ENCODE results near the gene FOXE1.

Gene FOXE1
- total RNA-seq: 0.04 to 0.10 reads per million in 2 donors

DNA sequence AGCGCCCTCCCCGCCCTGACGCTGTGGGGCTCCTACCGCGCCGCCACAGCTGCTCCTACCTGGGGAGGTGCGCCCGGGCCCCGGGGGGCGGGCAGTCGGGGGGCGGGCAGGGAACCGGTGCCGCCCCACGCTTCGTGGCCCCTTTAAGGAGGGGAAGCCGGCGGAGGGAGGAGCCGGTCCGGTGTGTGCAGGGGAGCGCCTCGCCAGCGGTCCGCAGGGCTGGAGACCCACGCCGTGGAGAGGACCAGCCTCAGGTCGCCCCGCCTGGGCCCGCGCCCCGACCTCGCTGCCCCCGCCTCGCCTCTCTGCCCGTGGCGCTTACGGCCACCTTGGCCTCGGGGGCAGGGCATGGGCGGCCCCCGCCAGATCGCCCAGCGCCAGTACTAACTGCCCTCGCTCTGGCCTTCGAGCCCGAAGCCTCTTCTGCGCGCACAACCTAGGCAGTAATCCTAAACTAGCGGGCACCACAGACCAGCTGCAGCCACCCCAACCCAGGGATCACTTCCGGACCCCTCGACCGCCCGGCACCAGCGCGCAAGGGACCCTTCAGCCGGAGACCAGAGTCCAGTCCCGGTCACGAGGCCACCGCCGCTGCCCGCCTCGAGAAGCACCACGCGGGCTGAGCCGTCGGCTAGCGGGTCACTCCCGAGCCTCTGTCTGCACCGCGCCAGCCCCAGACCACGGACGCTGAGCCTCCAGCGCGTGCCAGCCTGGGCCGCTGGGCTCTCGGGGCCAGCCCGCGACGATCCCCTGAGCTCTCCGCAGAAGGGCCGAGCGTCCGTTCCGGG is at the start of gene FOXE1:
TSS of gene FOXE1 (plus strand) at position 171 of the 788 bp plus-strand sequence. CDS start 689 bp downstream, outside the sequence.
- DNase-seq: no peak

DNA sequence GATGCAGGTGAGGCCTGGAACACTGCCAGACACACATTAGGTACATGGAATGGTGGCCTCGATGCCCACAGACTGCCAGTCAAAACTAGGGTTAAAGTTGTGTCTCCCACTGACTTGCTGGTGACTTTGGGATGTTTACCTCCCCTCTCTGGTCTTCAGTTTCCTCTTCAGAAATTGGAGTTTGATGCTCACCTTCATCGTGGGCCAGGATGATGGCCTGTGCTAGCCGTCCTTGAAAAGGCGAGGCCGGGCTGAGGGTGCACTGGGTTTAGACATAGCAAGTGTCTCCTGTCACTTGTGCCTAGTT is 49.0 kb upstream of the FOXE1 start:
- DNase-seq: no peak

DNA sequence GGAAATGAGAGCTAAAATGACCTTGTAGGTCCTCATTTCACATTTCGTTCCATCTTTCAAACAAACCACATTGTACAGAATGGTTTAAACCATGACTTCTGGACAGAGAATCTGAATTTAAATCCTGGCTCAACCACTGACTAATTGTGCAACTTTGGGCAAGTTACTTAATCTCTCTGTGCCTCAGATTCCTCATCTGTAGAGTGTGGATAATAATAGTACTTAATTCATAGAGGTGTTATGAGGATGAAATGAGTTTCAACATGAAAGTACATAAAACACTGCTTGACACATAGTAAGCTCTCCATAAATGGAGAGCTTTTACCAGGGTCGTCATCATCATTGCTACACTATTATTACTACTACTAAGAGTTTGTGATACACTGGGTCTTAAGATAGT is 46.3 kb upstream of the FOXE1 start:
- no peak for DNase-seq

DNA sequence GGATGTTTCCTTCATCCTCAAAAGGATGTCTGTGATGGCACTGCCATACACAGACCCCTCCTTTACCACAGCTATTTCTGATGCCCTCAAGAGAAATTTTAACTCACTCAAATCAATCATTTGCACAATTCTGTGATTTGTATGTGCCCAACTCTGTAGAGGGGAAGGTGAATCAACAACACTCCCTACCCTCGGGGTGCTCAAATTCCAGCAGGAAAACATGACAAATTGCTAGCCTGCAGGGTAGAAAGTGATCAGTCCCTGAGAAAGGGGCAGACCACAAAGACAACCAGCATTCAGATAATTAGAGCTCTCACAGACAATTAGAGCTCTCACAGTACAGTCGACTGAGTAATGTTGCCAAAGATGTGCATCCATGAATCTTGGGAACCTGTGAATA is 45.3 kb upstream of the FOXE1 start:
- no peak for DNase-seq

DNA sequence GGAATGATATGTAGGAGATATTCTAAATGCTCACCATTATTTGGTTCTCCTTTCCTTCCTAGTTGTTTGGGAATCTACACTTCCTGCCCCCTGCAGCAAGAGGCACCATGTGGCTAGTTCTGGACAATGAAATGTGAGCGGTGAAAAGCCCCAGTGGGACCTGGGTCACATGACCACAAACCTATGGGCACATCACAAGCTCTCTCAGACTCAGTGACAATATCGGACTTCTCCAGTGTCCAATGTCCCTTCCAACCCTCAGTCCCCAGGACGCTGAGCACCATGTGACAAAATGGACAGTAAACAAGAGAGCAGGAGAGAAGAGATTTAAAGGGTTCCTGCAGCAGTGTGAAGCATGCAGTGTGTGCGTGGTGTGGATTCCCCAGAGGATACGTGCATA is 44.6 kb upstream of the FOXE1 start:
- DNase-seq: no peak

- DNase-seq: no peak
Observed at GRCh38 chr9:97808972-97809371, 44.1 kb upstream of the FOXE1 start.

DNA sequence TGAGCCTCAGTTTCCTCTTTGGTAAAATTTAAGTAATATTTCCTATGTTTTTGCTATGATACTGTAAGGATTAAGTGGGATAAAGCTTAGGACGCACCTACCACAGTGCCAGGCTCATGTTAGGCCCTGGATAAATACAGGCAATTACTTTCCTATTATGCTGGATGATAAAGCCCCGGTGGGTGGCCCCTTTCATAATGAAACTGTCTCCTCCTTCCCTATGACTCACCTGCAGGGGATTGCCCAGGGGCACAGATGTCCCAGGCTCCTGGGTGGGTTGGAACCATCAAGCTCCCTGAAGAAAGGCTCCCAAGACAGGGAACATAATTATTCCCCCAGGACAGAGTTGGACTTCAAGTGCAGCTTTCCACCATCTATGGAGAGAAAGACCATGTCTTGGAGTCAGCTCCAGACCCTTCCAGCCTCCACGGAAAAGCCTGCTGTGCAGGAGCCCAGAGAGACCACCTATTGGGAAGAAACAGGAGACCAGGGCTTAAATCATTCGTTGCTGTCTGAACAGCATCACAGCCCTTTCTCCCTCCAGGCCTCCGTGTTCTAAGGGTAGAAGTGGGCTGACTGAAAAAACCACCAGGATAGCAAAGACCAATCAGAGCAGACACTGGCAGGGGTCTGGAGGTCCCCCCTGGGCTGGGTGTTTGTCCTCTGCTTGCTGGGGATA is 43.2 kb upstream of the FOXE1 start:
- DNase-seq: no peak

- no peak for DNase-seq
Observed at GRCh38 chr9:97811533-97812246, 41.3 kb upstream of the FOXE1 start.

DNA sequence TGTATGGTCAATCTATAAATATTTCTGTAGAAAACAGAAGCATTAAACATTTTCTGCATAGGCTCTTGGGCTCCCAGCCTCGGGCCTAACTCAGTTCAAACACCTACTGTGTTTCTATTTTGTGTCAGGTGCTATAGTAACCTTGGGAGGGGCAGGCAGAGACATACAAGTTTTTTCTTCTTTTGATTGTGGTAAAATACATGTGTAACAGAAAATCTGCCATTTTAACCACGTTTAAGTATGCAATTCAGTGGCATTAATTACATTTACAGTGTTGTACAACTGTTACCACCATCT is 40.8 kb upstream of the FOXE1 start:
- DNase-seq: no peak

GRCh38 chr9:97813072-97813471 is 40.0 kb upstream of the FOXE1 start:
- no peak for DNase-seq

DNA sequence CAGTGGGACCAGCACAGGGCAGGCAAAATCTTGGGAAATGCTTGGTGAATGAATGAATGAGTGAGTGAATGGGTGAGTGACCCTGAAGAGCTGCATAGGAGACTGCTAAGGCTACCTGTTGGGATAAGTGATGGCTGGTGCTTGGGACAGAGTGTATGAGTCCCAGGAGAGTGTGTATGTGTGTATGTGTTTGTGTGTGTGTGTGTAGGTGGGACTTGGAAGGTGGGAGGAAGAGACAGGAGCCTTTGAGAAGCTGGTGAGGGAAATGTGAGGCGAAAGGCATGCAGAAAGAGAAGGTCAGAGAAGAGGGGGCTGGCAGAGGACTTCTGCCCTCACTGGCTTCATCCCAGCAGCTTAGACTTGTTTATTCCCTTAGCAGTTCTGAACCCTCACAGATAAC is 33.3 kb upstream of the FOXE1 start:
- no peak for DNase-seq

DNA sequence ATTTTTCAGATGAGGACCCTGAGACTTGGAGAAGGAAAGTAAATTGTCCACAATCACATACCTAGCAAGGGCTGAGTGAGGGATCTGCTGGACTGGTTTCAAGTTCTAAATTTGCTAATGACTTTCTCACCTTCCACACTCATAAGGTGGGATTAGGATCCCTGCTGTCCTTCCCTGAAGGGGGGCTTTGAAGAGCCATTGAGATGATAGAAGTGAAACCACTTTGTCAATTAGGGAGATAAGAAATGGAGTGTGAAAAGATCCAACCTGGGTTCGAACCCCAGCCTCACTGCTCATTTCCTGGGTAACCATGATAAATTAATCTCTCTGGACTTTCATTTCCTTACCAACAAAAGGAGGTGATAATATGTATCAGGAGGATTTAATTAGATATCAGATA is 32.7 kb upstream of the FOXE1 start:
- DNase-seq: no peak

DNA sequence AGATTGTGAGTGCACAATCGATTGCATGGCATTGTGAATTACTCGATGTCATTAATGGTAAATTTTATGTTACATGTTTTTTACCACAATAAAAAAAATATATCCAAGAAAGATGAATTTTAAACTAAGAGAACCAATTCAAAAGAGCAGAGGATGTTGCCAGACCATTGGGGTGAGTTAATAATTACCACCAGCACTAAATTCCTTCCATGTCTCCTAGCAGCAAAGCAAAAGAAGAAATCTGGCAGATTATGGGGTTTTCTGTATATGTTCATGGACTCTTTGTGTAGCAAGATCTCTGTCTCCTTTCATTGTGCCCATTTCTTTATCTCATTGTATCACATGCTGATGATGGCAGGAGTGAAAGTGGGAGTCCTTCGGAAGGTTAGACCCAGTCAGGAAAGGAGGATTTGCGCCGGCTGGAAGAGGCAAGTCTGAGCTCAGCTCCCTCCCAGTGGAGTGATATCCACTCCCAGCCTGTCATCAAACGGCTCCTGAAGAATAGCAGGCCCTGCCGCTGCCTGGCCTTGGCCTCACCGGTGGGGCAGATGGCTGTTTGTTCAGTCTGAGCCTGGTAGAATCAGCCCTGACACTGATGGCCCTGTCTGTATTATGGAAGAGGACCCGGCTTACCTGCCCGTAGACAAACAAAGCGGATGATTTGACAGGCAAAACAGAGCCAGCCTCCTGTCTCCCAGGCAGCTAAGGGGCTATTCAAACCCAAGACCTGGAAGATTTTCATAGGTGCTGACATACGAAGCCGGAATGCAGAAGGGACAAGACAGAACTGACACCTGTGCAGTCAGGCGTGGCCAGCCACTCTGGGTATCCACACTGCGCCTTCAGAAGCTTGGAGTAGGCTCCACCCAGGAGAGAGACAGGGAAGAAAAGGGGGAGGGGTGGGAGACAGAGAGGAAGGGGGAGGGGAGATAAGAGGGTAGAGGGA is 21.9 kb upstream of the FOXE1 start:
- no peak for DNase-seq

DNA sequence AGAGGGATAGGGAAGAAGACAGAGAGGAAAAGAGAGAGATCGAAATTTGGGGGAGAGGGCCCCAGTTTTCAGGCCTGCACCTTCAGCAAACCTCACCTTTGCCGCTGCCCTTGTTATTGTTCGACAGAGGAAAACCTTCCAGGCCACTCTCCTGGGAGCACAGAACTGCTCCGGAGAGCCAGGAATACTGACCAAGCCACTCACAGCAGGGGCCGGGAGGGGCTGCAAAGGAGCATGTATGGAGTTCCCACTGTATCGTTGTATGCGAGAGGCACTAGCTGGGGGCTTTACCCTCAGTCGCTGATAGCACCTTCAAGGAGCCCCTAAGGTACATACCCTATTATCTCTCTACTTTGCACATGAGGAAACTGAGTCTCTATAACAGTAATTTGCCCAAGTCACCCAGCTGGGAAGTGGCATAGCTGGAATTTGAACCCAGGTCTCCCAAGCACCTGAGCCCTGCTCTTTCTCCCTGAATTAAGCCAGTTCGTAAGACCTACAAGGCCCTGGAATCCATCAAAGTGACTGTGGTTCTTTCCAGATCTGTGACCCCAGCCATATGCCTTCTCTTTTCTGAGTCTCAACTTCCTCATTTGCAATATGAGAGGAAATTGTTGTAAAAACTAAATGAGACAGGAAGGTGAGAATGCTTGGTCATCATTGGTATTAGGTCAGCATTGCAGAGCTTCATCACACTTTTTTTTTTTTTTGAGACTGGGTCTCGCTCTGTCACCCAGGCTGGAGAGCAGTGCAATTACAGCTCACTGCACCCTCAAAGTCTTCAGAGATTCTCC is 21.0 kb upstream of the FOXE1 start:
- no peak for DNase-seq

- no peak for DNase-seq
Observed at GRCh38 chr9:97840521-97840920, 12.5 kb upstream of the FOXE1 start.

DNA sequence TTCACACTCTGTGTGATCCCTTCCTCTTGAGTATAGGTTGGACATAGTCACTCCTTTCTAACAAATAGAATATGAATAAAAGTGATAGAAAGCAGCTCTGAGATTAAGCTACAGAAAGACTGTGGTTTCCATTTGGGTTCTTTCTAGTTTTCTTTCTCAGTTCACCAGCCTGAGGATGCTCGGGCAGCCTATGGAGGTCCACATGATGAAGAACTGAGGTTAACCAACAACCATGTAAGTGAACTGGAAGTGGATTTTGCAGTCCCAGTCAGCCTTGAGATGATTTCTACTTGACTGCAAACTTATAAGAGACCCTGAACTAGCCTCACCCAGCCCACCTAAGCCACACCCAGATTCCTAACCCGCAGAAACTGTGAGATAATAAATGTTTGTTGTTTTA is 10.1 kb upstream of the FOXE1 start:
- DNase-seq: no peak

GRCh38 chr9:97845130-97845529 is 7.9 kb upstream of the FOXE1 start:
- DNase-seq: no peak

GRCh38 chr9:97845763-97846162 is 7.3 kb upstream of the FOXE1 start:
- no peak for DNase-seq

GRCh38 chr9:97846347-97846746 is 6.7 kb upstream of the FOXE1 start:
- DNase-seq: no peak

DNA sequence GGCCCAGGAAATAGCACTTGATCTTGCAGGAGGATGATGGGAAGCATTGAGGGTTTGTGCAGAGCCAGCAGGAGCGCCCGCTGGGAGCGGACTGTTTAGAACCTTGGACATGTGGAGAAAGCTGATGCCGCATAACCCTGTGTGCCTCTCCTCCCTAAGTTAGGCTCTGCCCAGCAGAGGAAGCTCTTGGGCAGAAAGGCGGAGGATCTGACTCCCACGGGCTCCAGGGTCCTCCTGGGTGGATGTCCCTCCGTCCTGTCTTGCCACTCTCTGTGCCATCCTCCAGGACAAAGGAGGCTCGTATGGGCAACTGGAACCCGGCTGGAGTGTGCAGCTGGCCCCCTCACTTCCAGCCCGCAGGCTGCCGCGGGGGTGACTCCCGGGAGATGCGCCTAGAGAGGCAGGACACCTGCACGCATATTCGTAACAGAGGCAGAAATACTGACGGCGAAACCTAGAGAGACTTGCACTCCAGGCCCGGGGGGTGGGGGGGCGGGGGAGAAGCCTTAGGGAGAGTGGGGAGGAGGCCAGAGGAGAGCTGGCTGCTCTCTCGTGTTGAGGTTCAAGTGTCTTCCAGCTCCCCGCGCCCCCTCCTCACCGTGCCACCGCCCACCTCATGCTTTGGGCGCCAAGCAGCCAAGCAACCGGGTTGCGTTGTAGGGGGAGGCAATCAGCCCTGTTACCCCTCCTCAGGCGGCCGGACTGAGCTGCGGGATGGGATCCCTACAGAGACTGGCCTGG is 5.4 kb upstream of the FOXE1 start:
- DNase-seq: no peak

- DNase-seq: no peak
Observed at GRCh38 chr9:97848215-97848479, 4.9 kb upstream of the FOXE1 start.
